A549 (cell line): ENCODE measurements around the gene LAMP1.

ENCODE experiments used
- CHD2 ChIP-seq: fragments of 150-350 bp; IDR thresholded peaks from 2 replicates; pipeline ENCODE4 v1.6.1; 2014; ENCODE audit warnings: low read length; ENCODE audit not compliant: partially characterized antibody
- MAFK ChIP-seq: fragments of 450-650 bp; IDR thresholded peaks from 2 replicates; pipeline ENCODE4 v1.6.1; 2014; ENCODE audit not compliant: partially characterized antibody
- NFE2L2 ChIP-seq: fragments of 150-350 bp; conservative IDR thresholded peaks from 2 replicates; pipeline ENCODE4 v1.6.1; 2014; ENCODE audit warnings: low read length
- NR3C1 ChIP-seq: fragments of >200 bp; sonication (Bioruptor Twin); formaldehyde crosslinking; IDR thresholded peaks from 3 replicates; pipeline ENCODE4 v1.6.1; 2017
- POLR2A ChIP-seq: IDR thresholded peaks from 2 replicates; pipeline ENCODE4 v1.6.1; 2012; ENCODE audit warnings: mild to moderate bottlenecking, low read length
- TFCP2L1 ChIP-seq: fragments of 250-450 bp; sonication (Bioruptor Pico); IDR thresholded peaks from 2 replicates; pipeline ENCODE4 v1.5.0; 2021; ENCODE audit warnings: mild to moderate bottlenecking
- TF ChIP-seq, protein P1 (sequence below): fragments of >200 bp; sonication (Bioruptor Twin); formaldehyde crosslinking; IDR thresholded peaks from 3 replicates; pipeline ENCODE4 v1.5.1; 2016
- TF ChIP-seq, protein P2 (sequence below): fragments of 150-350 bp; IDR thresholded peaks from 2 replicates; pipeline ENCODE4 v1.6.1; 2014; ENCODE audit warnings: low read depth, mild to moderate bottlenecking, low read length
- TF ChIP-seq, protein P3 (sequence below): IDR thresholded peaks from 2 replicates; pipeline ENCODE4 v1.6.1; 2012
- TF ChIP-seq, protein P4 (sequence below): fragments of 250-450 bp; sonication (Bioruptor Pico); IDR thresholded peaks from 2 replicates; pipeline ENCODE4 v1.5.0; 2021; ENCODE audit warnings: mild to moderate bottlenecking, moderate library complexity, borderline replicate concordance

DNA sequence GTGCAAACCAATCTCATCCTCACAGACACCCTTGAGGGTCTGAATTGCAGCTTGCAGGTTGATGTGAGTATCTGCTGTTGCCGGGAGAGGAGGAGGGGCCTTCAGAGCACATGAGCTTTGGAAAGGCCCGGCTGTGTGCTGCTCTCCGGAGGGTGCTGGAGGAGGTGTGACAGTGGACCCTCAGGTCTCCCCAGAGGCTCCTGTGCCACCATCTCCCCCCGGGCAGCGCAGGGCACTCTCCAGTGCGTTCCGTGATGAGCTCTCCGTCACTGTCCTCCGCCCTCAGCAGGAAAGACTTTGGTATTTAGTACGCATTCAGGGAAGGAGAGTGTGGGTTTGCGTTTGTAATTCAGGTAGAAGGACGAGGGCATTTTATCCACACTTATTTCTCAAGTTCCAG lies 20.0 kb downstream of the LAMP1 start:
- TF ChIP-seq, protein P1, sequence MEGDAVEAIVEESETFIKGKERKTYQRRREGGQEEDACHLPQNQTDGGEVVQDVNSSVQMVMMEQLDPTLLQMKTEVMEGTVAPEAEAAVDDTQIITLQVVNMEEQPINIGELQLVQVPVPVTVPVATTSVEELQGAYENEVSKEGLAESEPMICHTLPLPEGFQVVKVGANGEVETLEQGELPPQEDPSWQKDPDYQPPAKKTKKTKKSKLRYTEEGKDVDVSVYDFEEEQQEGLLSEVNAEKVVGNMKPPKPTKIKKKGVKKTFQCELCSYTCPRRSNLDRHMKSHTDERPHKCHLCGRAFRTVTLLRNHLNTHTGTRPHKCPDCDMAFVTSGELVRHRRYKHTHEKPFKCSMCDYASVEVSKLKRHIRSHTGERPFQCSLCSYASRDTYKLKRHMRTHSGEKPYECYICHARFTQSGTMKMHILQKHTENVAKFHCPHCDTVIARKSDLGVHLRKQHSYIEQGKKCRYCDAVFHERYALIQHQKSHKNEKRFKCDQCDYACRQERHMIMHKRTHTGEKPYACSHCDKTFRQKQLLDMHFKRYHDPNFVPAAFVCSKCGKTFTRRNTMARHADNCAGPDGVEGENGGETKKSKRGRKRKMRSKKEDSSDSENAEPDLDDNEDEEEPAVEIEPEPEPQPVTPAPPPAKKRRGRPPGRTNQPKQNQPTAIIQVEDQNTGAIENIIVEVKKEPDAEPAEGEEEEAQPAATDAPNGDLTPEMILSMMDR, result no peak
- TF ChIP-seq, protein P2, sequence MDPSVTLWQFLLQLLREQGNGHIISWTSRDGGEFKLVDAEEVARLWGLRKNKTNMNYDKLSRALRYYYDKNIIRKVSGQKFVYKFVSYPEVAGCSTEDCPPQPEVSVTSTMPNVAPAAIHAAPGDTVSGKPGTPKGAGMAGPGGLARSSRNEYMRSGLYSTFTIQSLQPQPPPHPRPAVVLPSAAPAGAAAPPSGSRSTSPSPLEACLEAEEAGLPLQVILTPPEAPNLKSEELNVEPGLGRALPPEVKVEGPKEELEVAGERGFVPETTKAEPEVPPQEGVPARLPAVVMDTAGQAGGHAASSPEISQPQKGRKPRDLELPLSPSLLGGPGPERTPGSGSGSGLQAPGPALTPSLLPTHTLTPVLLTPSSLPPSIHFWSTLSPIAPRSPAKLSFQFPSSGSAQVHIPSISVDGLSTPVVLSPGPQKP, result no peak
- TF ChIP-seq POLR2A (no peak), TFCP2L1 (no peak), NFE2L2 (no peak), NR3C1 (no peak), MAFK (no peak), CHD2 (no peak)
- TF ChIP-seq, protein P3, sequence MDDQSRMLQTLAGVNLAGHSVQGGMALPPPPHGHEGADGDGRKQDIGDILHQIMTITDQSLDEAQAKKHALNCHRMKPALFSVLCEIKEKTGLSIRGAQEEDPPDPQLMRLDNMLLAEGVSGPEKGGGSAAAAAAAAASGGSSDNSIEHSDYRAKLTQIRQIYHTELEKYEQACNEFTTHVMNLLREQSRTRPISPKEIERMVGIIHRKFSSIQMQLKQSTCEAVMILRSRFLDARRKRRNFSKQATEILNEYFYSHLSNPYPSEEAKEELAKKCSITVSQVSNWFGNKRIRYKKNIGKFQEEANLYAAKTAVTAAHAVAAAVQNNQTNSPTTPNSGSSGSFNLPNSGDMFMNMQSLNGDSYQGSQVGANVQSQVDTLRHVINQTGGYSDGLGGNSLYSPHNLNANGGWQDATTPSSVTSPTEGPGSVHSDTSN, result no peak
- TF ChIP-seq, protein P4, sequence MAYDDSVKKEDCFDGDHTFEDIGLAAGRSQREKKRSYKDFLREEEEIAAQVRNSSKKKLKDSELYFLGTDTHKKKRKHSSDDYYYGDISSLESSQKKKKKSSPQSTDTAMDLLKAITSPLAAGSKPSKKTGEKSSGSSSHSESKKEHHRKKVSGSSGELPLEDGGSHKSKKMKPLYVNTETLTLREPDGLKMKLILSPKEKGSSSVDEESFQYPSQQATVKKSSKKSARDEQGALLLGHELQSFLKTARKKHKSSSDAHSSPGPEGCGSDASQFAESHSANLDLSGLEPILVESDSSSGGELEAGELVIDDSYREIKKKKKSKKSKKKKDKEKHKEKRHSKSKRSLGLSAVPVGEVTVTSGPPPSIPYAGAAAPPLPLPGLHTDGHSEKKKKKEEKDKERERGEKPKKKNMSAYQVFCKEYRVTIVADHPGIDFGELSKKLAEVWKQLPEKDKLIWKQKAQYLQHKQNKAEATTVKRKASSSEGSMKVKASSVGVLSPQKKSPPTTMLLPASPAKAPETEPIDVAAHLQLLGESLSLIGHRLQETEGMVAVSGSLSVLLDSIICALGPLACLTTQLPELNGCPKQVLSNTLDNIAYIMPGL (CRISPR knock-in tag), result no peak
